Right lobe of liver (tissue), 6 donors: ENCODE measurements around the gene SPTLC3. TPM values are rescaled to one million over a fixed set of nuclear protein-coding genes. Genes with fewer than 3 reads are reported as not detected.

ENCODE experiments used
- ATAC-seq, 4 donors: fragments of 200-7000 bp; cut with Tn5 transposase; one replicate each; pipeline ENCODE4 v1.9.1; 2020; ENCODE audit warnings: mild to moderate bottlenecking in 4 of 4, moderate library complexity in 4 of 4
- DNase-seq, 3 donors: peaks; one replicate each; pipeline ENCODE4 v3.0.0-alpha.2; 2020
- H3K27ac ChIP-seq, 3 donors: fragments of 200-600 bp; one replicate each; pipeline ENCODE4 v1.8.0; 2022
- H3K27me3 ChIP-seq, 2 donors: fragments of 200-600 bp; one replicate each; pipeline ENCODE4 v1.8.0; 2022
- H3K36me3 ChIP-seq, 4 donors: fragments of 200-600 bp; sonication (generic) in 1 of 4; one replicate each; pipeline versions ENCODE4 v1.5.1 to v1.8.0; 2017 to 2022; ENCODE audit warnings: control low read depth in 1 of 4
- H3K4me1 ChIP-seq, 4 donors: fragments of 200-600 bp; sonication (generic) in 1 of 4; one replicate each; pipeline versions ENCODE4 v1.5.1 to v1.8.0; 2017 to 2022; ENCODE audit warnings: control low read depth in 1 of 4
- H3K4me3 ChIP-seq, 3 donors: fragments of 200-600 bp; one replicate each; pipeline ENCODE4 v1.8.0; 2022
- H3K9me3 ChIP-seq, 4 donors: fragments of 200-600 bp; sonication (generic) in 1 of 4; one replicate each; pipeline versions ENCODE4 v1.5.1 to v1.8.0; 2017 to 2022; ENCODE audit warnings: control low read depth in 1 of 4
- CTCF ChIP-seq, 4 donors: fragments of 200-600 bp in 3 of 4; fragments of 450-650 bp in 1 of 4; IDR thresholded peaks; one replicate each; pipeline versions ENCODE4 v1.5.1 to v1.8.0; 2016 to 2022; ENCODE audit warnings: antibody characterized with exemption in 4 of 4, mild to moderate bottlenecking in 2 of 4
- POLR2A ChIP-seq: fragments of 450-650 bp; IDR thresholded peaks from one replicate; pipeline ENCODE4 v1.6.1; 2017; ENCODE audit warnings: antibody characterized with exemption, mild to moderate bottlenecking
- WGBS: methylation state at CpG from one replicate; pipeline ENCODE4 v1.1.6; 2018; ENCODE audit warnings: low coverage, low lambda C conversion rate; ENCODE audit not compliant: insufficient coverage; ENCODE audit errors: missing lambda C conversion rate; 5-methylcytosine and 5-hydroxymethylcytosine counted together
- intact Hi-C, 2 donors: fragments of 100-400 bp; cut with DNase I; formaldehyde crosslinking; loops; one replicate each; pipeline versions ENCODE4 v1.11.2 to v1.14.1; 2022
- total RNA-seq, 6 experiments: library from RNA; depleted of rRNA in 2 of 6; stranded (reverse); fragments of >200 nt in 2 of 6; fragmentation: NEBNext Ultra II Directional in 3 of 6; extraction: Animal tissue kit (Norgen Biotek cat#: 25700) in 3 of 6; gene quantifications; one replicate each; pipeline versions ENCODE4 v1.1.0 to v1.2.4, GENCODE V29; 2016 to 2023
- donor health status: DM: no; HTN: yes; CAD: no.
- donor health status: DM: no; HTN: no; CAD: no.
- donor health status: DM: no; HTN: no; CAD: no.
- donor health status: DM: no; HTN: yes; CAD: no.
- donor health status: DM: no; HTN: yes; CAD: no.

SPTLC3 gene
- total RNA-seq, 6 experiments from 2014 or later, result 16.4 to 25.6 (median 24.8) TPM

- ATAC-seq, result no peak
- H3K4me3 ChIP-seq, result no peak overlapping the region
These were observed 8.5 kb downstream of the SPTLC3 start for GRCh38 chr20:13017235-13017634.

GRCh38 chr20:13017883-13018535 lies 9.2 kb downstream of the SPTLC3 start:
- no peaks in the 10 kb centered on the region for H3K27me3 ChIP-seq
- H3K4me1 ChIP-seq, result no peaks in the 10 kb centered on the region
- H3K4me3 ChIP-seq, result no peak overlapping the region
- 52% methylated on average over 2 of the region's 2 CpGs for WGBS
- H3K27ac ChIP-seq, result no peak overlapping the region
- H3K36me3 ChIP-seq, result no peaks in the 10 kb centered on the region
- no peak for DNase-seq
- TF ChIP-seq CTCF (IDR thresholded peaks at IDR 0.05), result no peak
- TF ChIP-seq POLR2A, result no peak
- no peaks in the 10 kb centered on the region for H3K9me3 ChIP-seq
- ATAC-seq, result no peak
- intact Hi-C loops, result no loop called here

More at GRCh38 chr20:13017235-13017634, 8.5 kb downstream of the SPTLC3 start:
- no peaks in the 10 kb centered on the region for H3K36me3 ChIP-seq
- intact Hi-C loops, result no loop called here
- no peaks in the 10 kb centered on the region for H3K9me3 ChIP-seq
- H3K27me3 ChIP-seq, result no peaks in the 10 kb centered on the region
- no peak for DNase-seq
- TF ChIP-seq POLR2A (no peak), CTCF (IDR thresholded peaks at IDR 0.05) (no peak)
- H3K4me1 ChIP-seq, result peaks cover 0 to 7% (median 0%) of the 10 kb centered on the region in 4 donors
- WGBS, result 0% methylated on average over 1 of the region's 1 CpG
- H3K27ac ChIP-seq, result no peak overlapping the region

GRCh38 chr20:13021205-13021970 lies 12.6 kb downstream of the SPTLC3 start:
- Histone ChIP-seq H3K27me3 (no peaks in the 10 kb centered on the region), H3K9me3 (no peaks in the 10 kb centered on the region), H3K4me3 (no peak overlapping the region), H3K27ac (no peak overlapping the region), H3K4me1 (no peaks in the 10 kb centered on the region), H3K36me3 (no peaks in the 10 kb centered on the region)
- intact Hi-C loops, result no loop called here
- ATAC-seq (no peak), DNase-seq (no peak)
- WGBS, result 89% methylated on average over 5 of the region's 5 CpGs
- TF ChIP-seq CTCF (IDR thresholded peaks at IDR 0.05), result no peak
- no peak for TF ChIP-seq POLR2A

- Histone ChIP-seq H3K4me3 (no peak overlapping the region), H3K27me3 (no peaks in the 10 kb centered on the region), H3K36me3 (no peaks in the 10 kb centered on the region), H3K4me1 (no peaks in the 10 kb centered on the region), H3K9me3 (no peaks in the 10 kb centered on the region), H3K27ac (no peak overlapping the region)
- DNase-seq, result no peak
- intact Hi-C loops, result no loop called here
- ATAC-seq, result no peak
- TF ChIP-seq CTCF (IDR thresholded peaks at IDR 0.05), result no peak
- no peak for TF ChIP-seq POLR2A
- 70% methylated on average over 3 of the region's 4 CpGs for WGBS
These were observed 13.8 kb downstream of the SPTLC3 start for GRCh38 chr20:13022401-13023155.
